ENCODE measurements around the gene ABCA2. TPM values are rescaled to one million over a fixed set of nuclear protein-coding genes. Genes with fewer than 3 reads are reported as not detected.
"Not testable (repeated sequence)": the region's sequence is repeated elsewhere in the genome, so short reads cannot be mapped to it uniquely, and the experiment has no call there.

Gene ABCA2
- total RNA-seq, 1 donor from 2014 or later = 2.7 TPM

DNA sequence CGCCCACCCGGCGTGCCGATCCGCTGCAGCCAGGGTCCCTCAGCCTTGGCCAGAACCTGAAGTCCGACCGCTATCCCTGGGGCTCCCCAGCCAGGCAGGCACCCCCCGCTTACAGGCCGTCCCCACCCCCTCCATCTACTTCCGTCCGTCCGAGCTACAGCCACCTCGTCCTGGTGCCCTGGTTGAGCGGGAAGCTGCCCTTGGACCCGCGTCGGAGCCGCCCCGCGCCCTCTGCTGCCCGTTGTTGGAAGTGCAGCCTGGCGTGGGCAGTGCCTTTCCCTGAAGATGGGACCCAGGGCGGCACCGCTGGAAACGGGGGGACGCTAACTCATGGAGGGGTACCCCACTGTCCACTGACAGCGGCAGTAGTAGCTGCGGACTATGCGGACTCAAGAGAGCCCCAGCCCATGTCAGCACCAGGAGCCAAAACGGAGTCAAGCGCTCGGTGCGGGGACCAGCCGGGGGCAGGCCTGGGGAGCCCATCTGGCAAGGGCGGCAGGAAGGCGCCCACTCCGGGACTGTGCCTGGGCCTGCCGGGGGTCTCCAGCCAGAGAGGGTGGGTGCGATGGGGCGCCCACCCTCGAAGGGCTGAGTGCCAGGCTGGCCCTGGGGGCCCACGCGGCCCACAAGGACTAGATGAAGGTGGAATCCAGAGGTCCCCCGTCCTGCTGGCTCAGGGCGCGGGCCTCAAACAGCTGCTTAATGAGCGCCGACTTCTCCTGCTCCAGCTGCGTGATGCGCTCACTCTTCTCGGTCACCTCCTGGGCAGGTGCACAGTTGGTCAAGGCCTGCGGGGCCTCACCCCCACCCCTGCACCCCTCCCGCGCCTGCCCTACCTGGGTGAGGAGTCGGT is 36.2 kb upstream of the ABCA2 start:
- Mint-ChIP-seq H3K4me1 (peaks cover 4% of the 10 kb centered on the region), H3K27ac (no peak overlapping the region), H3K27me3 (ENCODE audit: insufficient read depth, low read depth) (peaks cover 5% of the 10 kb centered on the region), H3K36me3 (no peaks in the 10 kb centered on the region), H3K9me3 (no peaks in the 10 kb centered on the region), H3K4me3 (no peak overlapping the region)
- Histone ChIP-seq H3K9me3 (ENCODE audit: low read depth) (no peaks in the 10 kb centered on the region), H3K36me3 (no peaks in the 10 kb centered on the region), H2AFZ (replicated peaks) (no peak overlapping the region), H3F3A (ENCODE audit: low read depth) (peaks cover 10% of the 10 kb centered on the region), H3K4me1 (peaks cover under 1% of the 10 kb centered on the region), H4K20me1 (ENCODE audit: low read depth) (peaks cover 41% of the 10 kb centered on the region), H3K9ac (no peak overlapping the region), H3K4me3 (no peak overlapping the region), H3K27me3 (peaks cover 13% of the 10 kb centered on the region), H3K79me2 (ENCODE audit: low read depth) (no peaks in the 10 kb centered on the region), H3K4me2 (no peak overlapping the region), H3K27ac (no peak overlapping the region)
- TF ChIP-seq EZH2 (IDR thresholded peaks at IDR 0.05) (no peak), EZH2phosphoT487 (IDR thresholded peaks at IDR 0.05) (no peak)
- TF ChIP-seq, protein P1, sequence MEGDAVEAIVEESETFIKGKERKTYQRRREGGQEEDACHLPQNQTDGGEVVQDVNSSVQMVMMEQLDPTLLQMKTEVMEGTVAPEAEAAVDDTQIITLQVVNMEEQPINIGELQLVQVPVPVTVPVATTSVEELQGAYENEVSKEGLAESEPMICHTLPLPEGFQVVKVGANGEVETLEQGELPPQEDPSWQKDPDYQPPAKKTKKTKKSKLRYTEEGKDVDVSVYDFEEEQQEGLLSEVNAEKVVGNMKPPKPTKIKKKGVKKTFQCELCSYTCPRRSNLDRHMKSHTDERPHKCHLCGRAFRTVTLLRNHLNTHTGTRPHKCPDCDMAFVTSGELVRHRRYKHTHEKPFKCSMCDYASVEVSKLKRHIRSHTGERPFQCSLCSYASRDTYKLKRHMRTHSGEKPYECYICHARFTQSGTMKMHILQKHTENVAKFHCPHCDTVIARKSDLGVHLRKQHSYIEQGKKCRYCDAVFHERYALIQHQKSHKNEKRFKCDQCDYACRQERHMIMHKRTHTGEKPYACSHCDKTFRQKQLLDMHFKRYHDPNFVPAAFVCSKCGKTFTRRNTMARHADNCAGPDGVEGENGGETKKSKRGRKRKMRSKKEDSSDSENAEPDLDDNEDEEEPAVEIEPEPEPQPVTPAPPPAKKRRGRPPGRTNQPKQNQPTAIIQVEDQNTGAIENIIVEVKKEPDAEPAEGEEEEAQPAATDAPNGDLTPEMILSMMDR (IDR thresholded peaks at IDR 0.05) = peak; percentile 88
- peak; percentile 72 for DNase-seq (ENCODE audit: low spot score)

DNA sequence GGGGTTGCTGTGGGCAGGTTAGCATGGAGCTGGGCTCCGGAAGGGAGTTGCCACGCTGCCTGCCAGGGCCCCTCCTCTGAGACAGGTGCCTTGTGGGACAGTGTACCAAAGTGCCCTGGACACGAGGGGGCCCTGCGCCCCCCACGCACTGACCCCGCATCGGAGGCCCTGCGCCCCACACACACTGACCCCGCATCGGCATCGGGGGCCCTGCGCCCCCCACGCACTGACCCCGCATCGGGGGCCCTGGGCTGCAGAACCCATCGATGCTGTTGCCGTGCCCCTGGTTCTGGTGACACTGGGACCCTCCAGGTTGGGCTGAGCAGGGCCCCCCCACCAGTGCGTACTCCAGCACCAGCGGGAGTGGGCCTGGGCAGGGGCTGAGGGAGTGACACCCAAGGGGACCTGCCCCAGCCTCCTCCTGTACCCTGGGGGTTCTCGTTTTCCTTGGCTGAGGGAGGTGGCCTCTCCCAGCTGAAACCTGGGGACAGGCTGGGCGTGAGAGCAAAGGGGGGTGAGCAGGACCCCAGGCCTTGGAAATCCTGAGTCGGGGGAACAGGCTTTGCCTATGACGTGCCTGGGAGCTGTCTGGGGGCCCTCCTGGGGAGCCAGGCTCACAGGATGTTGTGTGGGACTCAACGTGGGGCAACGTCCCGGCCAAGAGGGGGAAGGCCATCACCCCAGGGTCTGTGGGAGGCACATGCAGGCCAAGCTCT is 35.4 kb upstream of the ABCA2 start:
- no peak for DNase-seq (ENCODE audit: low spot score)
- Histone ChIP-seq H4K20me1 (ENCODE audit: low read depth) (peaks cover 33% of the 10 kb centered on the region), H3K27ac (no peak overlapping the region), H3F3A (ENCODE audit: low read depth) (peaks cover 7% of the 10 kb centered on the region), H3K4me3 (no peak overlapping the region), H3K79me2 (ENCODE audit: low read depth) (no peaks in the 10 kb centered on the region), H3K27me3 (peaks cover 6% of the 10 kb centered on the region), H3K9ac (no peak overlapping the region), H3K9me3 (ENCODE audit: low read depth) (no peaks in the 10 kb centered on the region), H3K4me1 (no peaks in the 10 kb centered on the region), H3K4me2 (no peak overlapping the region), H2AFZ (replicated peaks) (no peak overlapping the region), H3K36me3 (no peaks in the 10 kb centered on the region)
- Mint-ChIP-seq H3K4me3 (no peak overlapping the region), H3K9me3 (no peaks in the 10 kb centered on the region), H3K27ac (no peak overlapping the region), H3K36me3 (no peaks in the 10 kb centered on the region), H3K27me3 (ENCODE audit: insufficient read depth, low read depth) (peaks cover 5% of the 10 kb centered on the region), H3K4me1 (peaks cover 4% of the 10 kb centered on the region)
- no peak for TF ChIP-seq EZH2phosphoT487 (IDR thresholded peaks at IDR 0.05)
- no peak for TF ChIP-seq EZH2 (IDR thresholded peaks at IDR 0.05)
- TF ChIP-seq, protein P1 (IDR thresholded peaks at IDR 0.05) = no peak

DNA sequence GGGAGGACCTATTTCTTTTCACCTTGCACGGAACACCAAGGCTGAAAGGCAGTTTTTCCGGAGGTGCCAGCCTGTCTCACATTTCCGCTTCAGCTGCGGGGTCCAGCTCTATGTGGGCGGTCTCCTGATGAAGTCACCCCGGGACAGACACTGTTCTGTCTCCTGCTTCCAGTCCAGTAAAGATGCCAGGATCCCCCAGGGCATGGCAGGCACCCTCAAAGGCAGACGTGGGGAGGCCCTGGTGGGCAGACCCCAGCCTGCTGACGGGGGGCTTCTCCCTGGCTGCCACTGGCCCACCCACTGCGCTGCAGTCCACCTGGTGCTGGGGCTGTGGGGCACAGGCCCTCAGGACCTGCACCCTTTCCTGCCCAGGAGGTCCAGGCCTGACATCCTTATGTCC is 34.8 kb upstream of the ABCA2 start:
- H3K4me2 ChIP-seq; H3K4me1 ChIP-seq; H3K4me1 Mint-ChIP-seq; H3K27ac ChIP-seq; H3K4me3 ChIP-seq; H3K4me3 Mint-ChIP-seq; H3K79me2 ChIP-seq (ENCODE audit: low read depth); H3K9me3 Mint-ChIP-seq; H3K27ac Mint-ChIP-seq; DNase-seq (ENCODE audit: low spot score); H3F3A ChIP-seq (ENCODE audit: low read depth); H3K36me3 ChIP-seq; H3K36me3 Mint-ChIP-seq; H3K9ac ChIP-seq; H3K9me3 ChIP-seq (ENCODE audit: low read depth); H2AFZ ChIP-seq (replicated peaks): not testable (repeated sequence)
- peaks cover 26% of the 10 kb centered on the region for H4K20me1 ChIP-seq (ENCODE audit: low read depth)
- peaks cover 10% of the 10 kb centered on the region for H3K27me3 ChIP-seq
- peaks cover 11% of the 10 kb centered on the region for H3K27me3 Mint-ChIP-seq (ENCODE audit: insufficient read depth, low read depth)

DNA sequence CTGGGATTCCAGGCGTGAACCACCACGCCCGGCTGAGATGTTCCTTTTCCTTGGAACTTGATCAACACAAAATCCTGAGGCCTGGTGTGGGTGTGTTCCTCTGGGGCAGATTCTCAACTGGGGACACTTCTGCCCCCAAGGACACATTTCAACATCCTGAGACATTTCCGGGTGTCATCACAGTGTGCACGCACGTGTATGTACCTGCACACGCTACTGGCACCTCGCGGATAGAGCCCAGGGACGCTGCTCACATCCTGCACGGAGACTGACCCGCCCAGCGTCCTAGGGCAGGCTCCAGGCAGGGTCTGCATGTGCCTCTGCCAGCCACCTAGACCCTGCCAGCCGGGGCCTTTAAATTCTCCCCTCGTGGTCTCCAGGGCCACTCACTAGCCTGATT is 34.3 kb upstream of the ABCA2 start:
- H3K9me3 ChIP-seq (ENCODE audit: low read depth) = no peaks in the 10 kb centered on the region
- Mint-ChIP-seq H3K27me3 (ENCODE audit: insufficient read depth, low read depth) (peaks cover 14% of the 10 kb centered on the region), H3K4me3 (no peak overlapping the region), H3K9me3 (no peaks in the 10 kb centered on the region), H3K4me1 (peaks cover 4% of the 10 kb centered on the region), H3K36me3 (no peaks in the 10 kb centered on the region), H3K27ac (no peak overlapping the region)
- H3K4me2 ChIP-seq = no peak overlapping the region
- H3K27ac ChIP-seq = no peak overlapping the region
- H3K9ac ChIP-seq = no peak overlapping the region
- no peaks in the 10 kb centered on the region for H3K36me3 ChIP-seq
- no peaks in the 10 kb centered on the region for H3K4me1 ChIP-seq
- no peak for DNase-seq (ENCODE audit: low spot score)
- no peaks in the 10 kb centered on the region for H3K79me2 ChIP-seq (ENCODE audit: low read depth)
- H3K27me3 ChIP-seq = peaks cover 14% of the 10 kb centered on the region
- H4K20me1 ChIP-seq (ENCODE audit: low read depth) = peaks cover 22% of the 10 kb centered on the region
- H3F3A ChIP-seq (ENCODE audit: low read depth) = no peaks in the 10 kb centered on the region
- no peak overlapping the region for H3K4me3 ChIP-seq
- no peak overlapping the region for H2AFZ ChIP-seq (replicated peaks)
- TF ChIP-seq, protein P1 (IDR thresholded peaks at IDR 0.05) = no peak
- TF ChIP-seq EZH2 (IDR thresholded peaks at IDR 0.05) = no peak
- TF ChIP-seq EZH2phosphoT487 (IDR thresholded peaks at IDR 0.05) = no peak
